Liver (tissue), 9 donors: ENCODE measurements around the gene BCAR3. TPM values are rescaled to one million over a fixed set of nuclear protein-coding genes. Genes with fewer than 3 reads are reported as not detected.

Source experiments
- DNase-seq: peaks from one replicate; pipeline ENCODE4 v3.0.0-alpha.2; 2017; ENCODE audit warnings: low spot score
- H3K27ac ChIP-seq, 2 donors: one replicate each; pipeline ENCODE4 v1.7.0; 2013; ENCODE audit warnings: inconsistent platforms in 2 of 2, low read length in 2 of 2, control low read depth in 1 of 2, low read depth in 1 of 2, mild to moderate bottlenecking in 1 of 2
- H3K27me3 ChIP-seq, 4 donors: one replicate each; pipeline versions ENCODE4 v1.6.1 to v1.7.0; 2013; ENCODE audit warnings: low read length in 3 of 4, inconsistent platforms in 1 of 4, mild to moderate bottlenecking in 1 of 4, moderate library complexity in 1 of 4; ENCODE audit not compliant: control insufficient read depth in 4 of 4, insufficient read depth in 4 of 4
- H3K36me3 ChIP-seq, 4 donors: one replicate each; pipeline versions ENCODE4 v1.6.1 to v1.7.0; 2013; ENCODE audit warnings: low read length in 3 of 4, mild to moderate bottlenecking in 3 of 4, low read depth in 1 of 4, moderate library complexity in 1 of 4; ENCODE audit not compliant: control insufficient read depth in 4 of 4, insufficient read depth in 3 of 4
- H3K4me1 ChIP-seq, 4 donors: one replicate each; pipeline versions ENCODE4 v1.6.1 to v1.7.0; 2013; ENCODE audit warnings: low read length in 3 of 4, mild to moderate bottlenecking in 3 of 4, moderate library complexity in 1 of 4; ENCODE audit not compliant: control insufficient read depth in 4 of 4, insufficient read depth in 4 of 4
- H3K4me3 ChIP-seq, 3 donors: one replicate each; pipeline versions ENCODE4 v1.6.1 to v1.7.0; 2013; ENCODE audit warnings: low read length in 3 of 3, control low read depth in 1 of 3, low read depth in 1 of 3, mild to moderate bottlenecking in 1 of 3
- H3K9ac ChIP-seq, 2 donors: one replicate each; pipeline ENCODE4 v1.7.0; 2013; ENCODE audit warnings: low read length in 2 of 2, mild to moderate bottlenecking in 2 of 2, moderate library complexity in 2 of 2, control low read depth in 1 of 2, low read depth in 1 of 2
- H3K9me3 ChIP-seq, 4 donors: one replicate each; pipeline versions ENCODE4 v1.6.1 to v1.7.0; 2013; ENCODE audit warnings: low read length in 3 of 4; ENCODE audit not compliant: control insufficient read depth in 4 of 4
- EGR1 ChIP-seq, 2 donors: IDR thresholded peaks; 2 replicates each; pipeline ENCODE4 v1.6.1; 2016 to 2018; ENCODE audit warnings: antibody characterized with exemption in 2 of 2, low read depth in 2 of 2
- FOXA1 ChIP-seq: IDR thresholded peaks from 2 replicates; pipeline ENCODE4 v1.6.1; 2016; ENCODE audit warnings: antibody characterized with exemption
- FOXA2 ChIP-seq: IDR thresholded peaks from 2 replicates; pipeline ENCODE4 v1.6.1; 2016; ENCODE audit warnings: antibody characterized with exemption
- GABPA ChIP-seq, 2 donors: IDR thresholded peaks in 1 of 2; conservative IDR thresholded peaks in 1 of 2; 2 replicates each; pipeline ENCODE4 v1.6.1; 2016; ENCODE audit warnings: antibody characterized with exemption in 2 of 2, mild to moderate bottlenecking in 1 of 2, moderate library complexity in 1 of 2
- HNF4A ChIP-seq, 2 donors: conservative IDR thresholded peaks; 2 replicates each; pipeline ENCODE4 v1.6.1; 2016; ENCODE audit warnings: antibody characterized with exemption in 2 of 2, mild to moderate bottlenecking in 2 of 2
- HNF4G ChIP-seq: IDR thresholded peaks from 2 replicates; pipeline ENCODE4 v1.6.1; 2016; ENCODE audit warnings: antibody characterized with exemption
- JUND ChIP-seq, 2 donors: IDR thresholded peaks; 2 replicates each; pipeline ENCODE4 v1.6.1; 2016; ENCODE audit warnings: antibody characterized with exemption in 2 of 2
- NR2F2 ChIP-seq: IDR thresholded peaks from 2 replicates; pipeline ENCODE4 v1.6.1; 2016; ENCODE audit warnings: antibody characterized with exemption
- RAD21 ChIP-seq, 2 donors: IDR thresholded peaks; 2 replicates each; pipeline ENCODE4 v1.6.1; 2016; ENCODE audit warnings: antibody characterized with exemption in 2 of 2, mild to moderate bottlenecking in 2 of 2
- RXRA ChIP-seq, 2 donors: IDR thresholded peaks; 2 replicates each; pipeline ENCODE4 v1.6.1; 2017 to 2018; ENCODE audit warnings: antibody characterized with exemption in 2 of 2, mild to moderate bottlenecking in 1 of 2
- SP1 ChIP-seq: IDR thresholded peaks from 2 replicates; pipeline ENCODE4 v1.6.1; 2018; ENCODE audit warnings: antibody characterized with exemption, mild to moderate bottlenecking
- TAF1 ChIP-seq: conservative IDR thresholded peaks from 2 replicates; pipeline ENCODE4 v1.6.1; 2016; ENCODE audit warnings: antibody characterized with exemption, mild to moderate bottlenecking
- YY1 ChIP-seq: IDR thresholded peaks from 2 replicates; pipeline ENCODE4 v1.6.1; 2016; ENCODE audit warnings: antibody characterized with exemption, mild to moderate bottlenecking
- WGBS: extraction: QIAGEN DNeasy Blood & Tissue Kit; methylation state at CpG from one replicate; pipeline ENCODE4 v1.1.7; 2013; 5-methylcytosine and 5-hydroxymethylcytosine counted together
- polyA plus RNA-seq, 2 donors: library from polyadenylated mRNA; stranded (reverse) in 1 of 2; unstranded in 1 of 2; fragments of 200-250 nt in 1 of 2; fragments of >200 nt in 1 of 2; fragmentation: Nextera tagmentation in 1 of 2; extraction: Ambion mirVana in 1 of 2; gene quantifications; one replicate each; pipeline versions ENCODE4 v1.2.1 to v1.2.3, GENCODE V29; 2013 to 2015
- total RNA-seq, 2 donors: library from RNA; depleted of rRNA; stranded (reverse); fragments of >200 nt; gene quantifications; one replicate each; pipeline ENCODE4 v1.2.3, GENCODE V29; 2014
- TF ChIP-seq, protein P1 (sequence below): IDR thresholded peaks from 2 replicates; pipeline ENCODE4 v1.6.1; 2016; ENCODE audit warnings: antibody characterized with exemption
- TF ChIP-seq, protein P2 (sequence below): fragments of 150-350 bp; IDR thresholded peaks from 2 replicates; pipeline ENCODE4 v1.5.1; 2017; ENCODE audit warnings: improper control_type of control experiment, low read depth, low read length; ENCODE audit not compliant: missing input control
- TF ChIP-seq, protein P3 (sequence below): IDR thresholded peaks from 2 replicates; pipeline ENCODE4 v1.6.1; 2016; ENCODE audit warnings: antibody characterized with exemption
- TF ChIP-seq, protein P4 (sequence below): IDR thresholded peaks from 2 replicates; pipeline ENCODE4 v1.6.1; 2016; ENCODE audit warnings: antibody characterized with exemption
- TF ChIP-seq, protein P5 (sequence below): IDR thresholded peaks from 2 replicates; pipeline ENCODE4 v1.6.1; 2016; ENCODE audit warnings: antibody characterized with exemption, mild to moderate bottlenecking
- donor health status: healthy.
- donor health status: healthy.
- donor health status: healthy.
- donor health status: healthy.
- donor health status: healthy.

The BCAR3 gene
- total and polyA plus RNA-seq, 4 donors = 2.8 to 10.3 (median 7.7) TPM

DNA sequence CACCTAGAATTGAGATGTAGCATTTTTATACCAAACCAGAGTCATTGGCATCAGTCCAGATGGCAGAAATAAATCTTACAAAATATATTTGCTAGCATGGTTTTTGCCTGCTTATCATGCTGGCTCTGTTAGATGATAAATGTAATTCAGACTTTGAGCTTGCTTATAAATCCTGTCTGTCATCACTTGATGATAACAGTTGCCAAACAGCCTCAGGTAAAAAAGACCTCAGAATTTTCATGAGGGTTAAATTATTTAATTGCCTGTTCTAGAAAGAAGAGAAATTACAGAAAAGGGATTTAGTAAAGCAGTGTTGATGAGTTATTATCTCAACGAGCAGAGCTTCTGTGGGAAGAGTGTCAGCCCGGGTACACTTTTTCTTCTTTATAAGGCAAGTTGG, 150.4 kb downstream of the BCAR3 start:
- H3K27me3 ChIP-seq = no peaks in the 10 kb centered on the region
- H3K27ac ChIP-seq = no peak overlapping the region
- no peaks in the 10 kb centered on the region for H3K9me3 ChIP-seq
- H3K36me3 ChIP-seq = peaks cover 0 to 4% (median 1%) of the 10 kb centered on the region in 4 donors
- 71% methylated on average over 2 of the region's 2 CpGs for WGBS
- no peak overlapping the region for H3K9ac ChIP-seq
- peak; percentile 24 for TF ChIP-seq SP1
- TF ChIP-seq, protein P1, sequence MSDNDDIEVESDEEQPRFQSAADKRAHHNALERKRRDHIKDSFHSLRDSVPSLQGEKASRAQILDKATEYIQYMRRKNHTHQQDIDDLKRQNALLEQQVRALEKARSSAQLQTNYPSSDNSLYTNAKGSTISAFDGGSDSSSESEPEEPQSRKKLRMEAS = no peak
- TF ChIP-seq, protein P2, sequence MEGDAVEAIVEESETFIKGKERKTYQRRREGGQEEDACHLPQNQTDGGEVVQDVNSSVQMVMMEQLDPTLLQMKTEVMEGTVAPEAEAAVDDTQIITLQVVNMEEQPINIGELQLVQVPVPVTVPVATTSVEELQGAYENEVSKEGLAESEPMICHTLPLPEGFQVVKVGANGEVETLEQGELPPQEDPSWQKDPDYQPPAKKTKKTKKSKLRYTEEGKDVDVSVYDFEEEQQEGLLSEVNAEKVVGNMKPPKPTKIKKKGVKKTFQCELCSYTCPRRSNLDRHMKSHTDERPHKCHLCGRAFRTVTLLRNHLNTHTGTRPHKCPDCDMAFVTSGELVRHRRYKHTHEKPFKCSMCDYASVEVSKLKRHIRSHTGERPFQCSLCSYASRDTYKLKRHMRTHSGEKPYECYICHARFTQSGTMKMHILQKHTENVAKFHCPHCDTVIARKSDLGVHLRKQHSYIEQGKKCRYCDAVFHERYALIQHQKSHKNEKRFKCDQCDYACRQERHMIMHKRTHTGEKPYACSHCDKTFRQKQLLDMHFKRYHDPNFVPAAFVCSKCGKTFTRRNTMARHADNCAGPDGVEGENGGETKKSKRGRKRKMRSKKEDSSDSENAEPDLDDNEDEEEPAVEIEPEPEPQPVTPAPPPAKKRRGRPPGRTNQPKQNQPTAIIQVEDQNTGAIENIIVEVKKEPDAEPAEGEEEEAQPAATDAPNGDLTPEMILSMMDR = no peak
- TF ChIP-seq JUND (IDR thresholded peaks at IDR 0.05) = no peak
- peak; percentile 23 for TF ChIP-seq HNF4G
- TF ChIP-seq FOXA2 = no peak
- TF ChIP-seq, protein P3, sequence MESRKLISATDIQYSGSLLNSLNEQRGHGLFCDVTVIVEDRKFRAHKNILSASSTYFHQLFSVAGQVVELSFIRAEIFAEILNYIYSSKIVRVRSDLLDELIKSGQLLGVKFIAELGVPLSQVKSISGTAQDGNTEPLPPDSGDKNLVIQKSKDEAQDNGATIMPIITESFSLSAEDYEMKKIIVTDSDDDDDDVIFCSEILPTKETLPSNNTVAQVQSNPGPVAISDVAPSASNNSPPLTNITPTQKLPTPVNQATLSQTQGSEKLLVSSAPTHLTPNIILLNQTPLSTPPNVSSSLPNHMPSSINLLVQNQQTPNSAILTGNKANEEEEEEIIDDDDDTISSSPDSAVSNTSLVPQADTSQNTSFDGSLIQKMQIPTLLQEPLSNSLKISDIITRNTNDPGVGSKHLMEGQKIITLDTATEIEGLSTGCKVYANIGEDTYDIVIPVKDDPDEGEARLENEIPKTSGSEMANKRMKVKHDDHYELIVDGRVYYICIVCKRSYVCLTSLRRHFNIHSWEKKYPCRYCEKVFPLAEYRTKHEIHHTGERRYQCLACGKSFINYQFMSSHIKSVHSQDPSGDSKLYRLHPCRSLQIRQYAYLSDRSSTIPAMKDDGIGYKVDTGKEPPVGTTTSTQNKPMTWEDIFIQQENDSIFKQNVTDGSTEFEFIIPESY = no peak
- no peak for TF ChIP-seq TAF1
- TF ChIP-seq HNF4A (conservative IDR thresholded peaks at IDR 0.05) = peak; percentile 54 to 71
- TF ChIP-seq, protein P4, sequence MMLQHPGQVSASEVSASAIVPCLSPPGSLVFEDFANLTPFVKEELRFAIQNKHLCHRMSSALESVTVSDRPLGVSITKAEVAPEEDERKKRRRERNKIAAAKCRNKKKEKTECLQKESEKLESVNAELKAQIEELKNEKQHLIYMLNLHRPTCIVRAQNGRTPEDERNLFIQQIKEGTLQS = no peak
- TF ChIP-seq RAD21 (IDR thresholded peaks at IDR 0.05) = peak in 1 of 2 donors; percentile 17
- TF ChIP-seq YY1 = no peak
- TF ChIP-seq, protein P5, sequence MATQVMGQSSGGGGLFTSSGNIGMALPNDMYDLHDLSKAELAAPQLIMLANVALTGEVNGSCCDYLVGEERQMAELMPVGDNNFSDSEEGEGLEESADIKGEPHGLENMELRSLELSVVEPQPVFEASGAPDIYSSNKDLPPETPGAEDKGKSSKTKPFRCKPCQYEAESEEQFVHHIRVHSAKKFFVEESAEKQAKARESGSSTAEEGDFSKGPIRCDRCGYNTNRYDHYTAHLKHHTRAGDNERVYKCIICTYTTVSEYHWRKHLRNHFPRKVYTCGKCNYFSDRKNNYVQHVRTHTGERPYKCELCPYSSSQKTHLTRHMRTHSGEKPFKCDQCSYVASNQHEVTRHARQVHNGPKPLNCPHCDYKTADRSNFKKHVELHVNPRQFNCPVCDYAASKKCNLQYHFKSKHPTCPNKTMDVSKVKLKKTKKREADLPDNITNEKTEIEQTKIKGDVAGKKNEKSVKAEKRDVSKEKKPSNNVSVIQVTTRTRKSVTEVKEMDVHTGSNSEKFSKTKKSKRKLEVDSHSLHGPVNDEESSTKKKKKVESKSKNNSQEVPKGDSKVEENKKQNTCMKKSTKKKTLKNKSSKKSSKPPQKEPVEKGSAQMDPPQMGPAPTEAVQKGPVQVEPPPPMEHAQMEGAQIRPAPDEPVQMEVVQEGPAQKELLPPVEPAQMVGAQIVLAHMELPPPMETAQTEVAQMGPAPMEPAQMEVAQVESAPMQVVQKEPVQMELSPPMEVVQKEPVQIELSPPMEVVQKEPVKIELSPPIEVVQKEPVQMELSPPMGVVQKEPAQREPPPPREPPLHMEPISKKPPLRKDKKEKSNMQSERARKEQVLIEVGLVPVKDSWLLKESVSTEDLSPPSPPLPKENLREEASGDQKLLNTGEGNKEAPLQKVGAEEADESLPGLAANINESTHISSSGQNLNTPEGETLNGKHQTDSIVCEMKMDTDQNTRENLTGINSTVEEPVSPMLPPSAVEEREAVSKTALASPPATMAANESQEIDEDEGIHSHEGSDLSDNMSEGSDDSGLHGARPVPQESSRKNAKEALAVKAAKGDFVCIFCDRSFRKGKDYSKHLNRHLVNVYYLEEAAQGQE = no peak
- TF ChIP-seq RXRA (IDR thresholded peaks at IDR 0.05) = peak in 1 of 2 donors; percentile 11
- TF ChIP-seq GABPA (IDR thresholded peaks at IDR 0.05 in 1 of 2, conservative IDR thresholded peaks at IDR 0.05 in 1 of 2) = no peak
- no peak for TF ChIP-seq NR2F2
- no peak for TF ChIP-seq EGR1 (IDR thresholded peaks at IDR 0.05; ENCODE audit: low read depth in 2 of 2)
- TF ChIP-seq FOXA1 = no peak
- DNase-seq = no peak
- H3K4me3 ChIP-seq = no peak overlapping the region
- H3K4me1 ChIP-seq = peaks cover 0 to 13% (median 7%) of the 10 kb centered on the region in 4 donors
